ENCODE results near the gene PSMG3. TPM values are rescaled to one million over a fixed set of nuclear protein-coding genes. Genes with fewer than 3 reads are reported as not detected.

Gene PSMG3
- polyA plus RNA-seq, 1 donor (not counting 4 experiments of a cell fraction or from before 2014, with no cell fraction given), result 49.6 TPM

- H3K36me3 ChIP-seq (ENCODE audit: control insufficient read depth in 2 of 2, extremely low read depth in 1 of 2, insufficient read depth in 2 of 2, low read length in 2 of 2), result peaks cover 1 to 14% of the 10 kb centered on the region in 2 experiments
- dilution Hi-C loops (cut with MboI; ENCODE audit: extremely low pct_ligation_motif_present, low sequenced_read_pairs), result no loop called here
- H3K4me1 ChIP-seq (ENCODE audit: control insufficient read depth, extremely low read depth, insufficient read depth, low read length), result peaks cover 53% of the 10 kb centered on the region
- peaks cover 3% of the 10 kb centered on the region for H3K79me2 ChIP-seq (ENCODE audit: control insufficient read depth, insufficient read depth, low read length)
- H3K27me3 ChIP-seq (ENCODE audit: control insufficient read depth, extremely low read depth, insufficient read depth, low read length), result no peaks in the 10 kb centered on the region
- no peak for TF ChIP-seq EZH2 (IDR thresholded peaks at IDR 0.05; ENCODE audit: low read length)
- no peak for TF ChIP-seq CTCF (optimal IDR thresholded peaks at IDR 0.05 in 1 of 3, IDR thresholded peaks at IDR 0.05 in 1 of 3, conservative IDR thresholded peaks at IDR 0.05 in 1 of 3; ENCODE audit: extremely low read depth in 1 of 3, insufficient read depth in 2 of 3, low read length in 3 of 3)
- peak overlapping the region; percentile 1 for H3K27ac ChIP-seq (ENCODE audit: control insufficient read depth, insufficient read depth, low read length)
- FAIRE-seq, result no peak
- no peak overlapping the region for H3K4me3 ChIP-seq (ENCODE audit: control insufficient read depth in 2 of 3, extremely low read depth in 1 of 3, insufficient read depth in 2 of 3, low read depth in 1 of 3, low read length in 3 of 3)
- H2AFZ ChIP-seq (ENCODE audit: control insufficient read depth, low read length), result no peak overlapping the region
- no peak overlapping the region for H3K9ac ChIP-seq (ENCODE audit: control insufficient read depth, extremely low read depth, insufficient read depth, low read length)
- no peak for DNase-seq (ENCODE audit: low read depth, low spot score)
- peak overlapping the region; percentile 9 for H3K4me2 ChIP-seq (ENCODE audit: control insufficient read depth, extremely low read depth, insufficient read depth, low read depth, low read length)
- H3K9me1 ChIP-seq (ENCODE audit: control insufficient read depth, extremely low read depth, insufficient read depth, low read length), result no peaks in the 10 kb centered on the region
- H3K9me3 ChIP-seq (ENCODE audit: control insufficient read depth, low read depth, low read length), result no peaks in the 10 kb centered on the region
- H4K20me1 ChIP-seq (ENCODE audit: control insufficient read depth, extremely low read depth, insufficient read depth, low read length), result no peaks in the 10 kb centered on the region
Observed at GRCh38 chr7:1563981-1564602, 5.7 kb downstream of the PSMG3 start.

GRCh38 chr7:1562597-1563051, 7.2 kb downstream of the PSMG3 start:
- H3K27me3 ChIP-seq (ENCODE audit: control insufficient read depth, extremely low read depth, insufficient read depth, low read length), result no peaks in the 10 kb centered on the region
- dilution Hi-C loops (cut with MboI; ENCODE audit: extremely low pct_ligation_motif_present, low sequenced_read_pairs), result no loop called here
- no peak overlapping the region for H3K27ac ChIP-seq (ENCODE audit: control insufficient read depth, insufficient read depth, low read length)

More at GRCh38 chr7:1562597-1563051, 7.2 kb downstream of the PSMG3 start:
- no peaks in the 10 kb centered on the region for H4K20me1 ChIP-seq (ENCODE audit: control insufficient read depth, extremely low read depth, insufficient read depth, low read length)
- no peak overlapping the region for H3K4me2 ChIP-seq (ENCODE audit: control insufficient read depth, extremely low read depth, insufficient read depth, low read depth, low read length)
- peaks cover 1 to 14% of the 10 kb centered on the region in 2 experiments for H3K36me3 ChIP-seq (ENCODE audit: control insufficient read depth in 2 of 2, extremely low read depth in 1 of 2, insufficient read depth in 2 of 2, low read length in 2 of 2)
- peaks cover 42% of the 10 kb centered on the region for H3K4me1 ChIP-seq (ENCODE audit: control insufficient read depth, extremely low read depth, insufficient read depth, low read length)
- DNase-seq (ENCODE audit: low read depth, low spot score) (no peak), FAIRE-seq (no peak)
- no peaks in the 10 kb centered on the region for H3K79me2 ChIP-seq (ENCODE audit: control insufficient read depth, insufficient read depth, low read length)
- TF ChIP-seq CTCF (optimal IDR thresholded peaks at IDR 0.05 in 1 of 3, IDR thresholded peaks at IDR 0.05 in 1 of 3, conservative IDR thresholded peaks at IDR 0.05 in 1 of 3; ENCODE audit: extremely low read depth in 1 of 3, insufficient read depth in 2 of 3, low read length in 3 of 3), result no peak
- no peak for TF ChIP-seq EZH2 (IDR thresholded peaks at IDR 0.05; ENCODE audit: low read length)
- H3K4me3 ChIP-seq (ENCODE audit: control insufficient read depth in 2 of 3, extremely low read depth in 1 of 3, insufficient read depth in 2 of 3, low read depth in 1 of 3, low read length in 3 of 3), result no peak overlapping the region
- H2AFZ ChIP-seq (ENCODE audit: control insufficient read depth, low read length), result no peak overlapping the region
- H3K9me3 ChIP-seq (ENCODE audit: control insufficient read depth, low read depth, low read length), result no peaks in the 10 kb centered on the region
- H3K9me1 ChIP-seq (ENCODE audit: control insufficient read depth, extremely low read depth, insufficient read depth, low read length), result no peaks in the 10 kb centered on the region
- H3K9ac ChIP-seq (ENCODE audit: control insufficient read depth, extremely low read depth, insufficient read depth, low read length), result no peak overlapping the region
